OCI-LY7 (cell line): Measurements from ENCODE around the gene HSPA4L.

Experiments
- EZH2phosphoT487 ChIP-seq: fragments of 200-600 bp; sonication (generic); IDR thresholded peaks from 2 replicates; pipeline ENCODE4 v1.6.1; 2018; ENCODE audit warnings: low read depth, borderline replicate concordance, mild to moderate bottlenecking, mixed run types, antibody characterized with exemption, low read length, moderate library complexity, mixed read lengths
- TF ChIP-seq, protein P1 (sequence below): fragments of 200-600 bp; sonication (generic); conservative IDR thresholded peaks from 2 replicates; pipeline ENCODE4 v1.5.1; 2014; ENCODE audit warnings: mild to moderate bottlenecking, antibody characterized with exemption, low read length, moderate library complexity, mixed read lengths

DNA sequence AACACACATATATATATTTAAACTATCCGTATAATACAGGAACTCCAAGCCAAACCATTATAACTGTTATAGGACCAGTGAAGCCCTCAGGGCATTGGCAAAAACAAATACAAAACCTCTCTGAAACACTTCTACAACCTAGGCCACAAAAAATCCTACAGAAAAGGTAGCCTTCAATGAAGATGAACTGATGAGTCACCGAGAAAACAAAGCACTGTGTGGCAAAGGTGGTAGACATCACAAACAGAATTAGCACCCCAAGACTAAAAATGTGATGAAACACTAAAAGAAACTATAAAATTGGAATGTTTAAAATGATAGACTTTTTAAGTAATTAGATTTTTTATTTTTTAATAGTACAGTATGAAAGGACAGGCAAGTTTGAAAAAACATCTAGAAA lies 5.5 kb upstream of the HSPA4L start:
- TF ChIP-seq, protein P1, sequence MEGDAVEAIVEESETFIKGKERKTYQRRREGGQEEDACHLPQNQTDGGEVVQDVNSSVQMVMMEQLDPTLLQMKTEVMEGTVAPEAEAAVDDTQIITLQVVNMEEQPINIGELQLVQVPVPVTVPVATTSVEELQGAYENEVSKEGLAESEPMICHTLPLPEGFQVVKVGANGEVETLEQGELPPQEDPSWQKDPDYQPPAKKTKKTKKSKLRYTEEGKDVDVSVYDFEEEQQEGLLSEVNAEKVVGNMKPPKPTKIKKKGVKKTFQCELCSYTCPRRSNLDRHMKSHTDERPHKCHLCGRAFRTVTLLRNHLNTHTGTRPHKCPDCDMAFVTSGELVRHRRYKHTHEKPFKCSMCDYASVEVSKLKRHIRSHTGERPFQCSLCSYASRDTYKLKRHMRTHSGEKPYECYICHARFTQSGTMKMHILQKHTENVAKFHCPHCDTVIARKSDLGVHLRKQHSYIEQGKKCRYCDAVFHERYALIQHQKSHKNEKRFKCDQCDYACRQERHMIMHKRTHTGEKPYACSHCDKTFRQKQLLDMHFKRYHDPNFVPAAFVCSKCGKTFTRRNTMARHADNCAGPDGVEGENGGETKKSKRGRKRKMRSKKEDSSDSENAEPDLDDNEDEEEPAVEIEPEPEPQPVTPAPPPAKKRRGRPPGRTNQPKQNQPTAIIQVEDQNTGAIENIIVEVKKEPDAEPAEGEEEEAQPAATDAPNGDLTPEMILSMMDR: no peak
- TF ChIP-seq EZH2phosphoT487: no peak
